ENCODE data around the gene IL16.
A peak's percentile ranks its signal among the peaks of the same experiment; 100 is the strongest.

The IL16 gene

GRCh38 chr15:81152799-81153198 is 43.9 kb upstream of the IL16 start:
- no peak for TF ChIP-seq USF1 (IDR thresholded peaks at IDR 0.05)
- TF ChIP-seq RAD21 (IDR thresholded peaks at IDR 0.05; ENCODE audit: low read depth), result no peak
- TF ChIP-seq FOXM1 (IDR thresholded peaks at IDR 0.05; ENCODE audit: borderline replicate concordance, low read depth), result no peak
- TF ChIP-seq REST (IDR thresholded peaks at IDR 0.05; ENCODE audit: low read depth), result no peak
- TF ChIP-seq EP300 (IDR thresholded peaks at IDR 0.05; ENCODE audit: borderline replicate concordance), result no peak
- no peak for TF ChIP-seq CREB1 (IDR thresholded peaks at IDR 0.05; ENCODE audit: low read depth)
- TF ChIP-seq ZBTB7A (IDR thresholded peaks at IDR 0.05; ENCODE audit: low read depth), result no peak
- no peak for TF ChIP-seq TEAD4 (IDR thresholded peaks at IDR 0.05)
- no peak for TF ChIP-seq EGR1 (IDR thresholded peaks at IDR 0.05)
- no peak for TF ChIP-seq NFIC (IDR thresholded peaks at IDR 0.05)
- no peak for TF ChIP-seq YY1 (IDR thresholded peaks at IDR 0.05; ENCODE audit: low read depth)
- TF ChIP-seq TCF12 (IDR thresholded peaks at IDR 0.05; ENCODE audit: low read depth), result no peak
- TF ChIP-seq MAX (IDR thresholded peaks at IDR 0.05), result no peak
- TF ChIP-seq CEBPB (IDR thresholded peaks at IDR 0.05), result no peak
- TF ChIP-seq TAF1 (IDR thresholded peaks at IDR 0.05; ENCODE audit: low read depth), result no peak

- TF ChIP-seq CEBPB (IDR thresholded peaks at IDR 0.05) (peak; percentile 59), USF1 (IDR thresholded peaks at IDR 0.05) (no peak), YY1 (IDR thresholded peaks at IDR 0.05; ENCODE audit: low read depth) (no peak), RAD21 (IDR thresholded peaks at IDR 0.05; ENCODE audit: low read depth) (peak; percentile 49), MAX (IDR thresholded peaks at IDR 0.05) (no peak)
Measured at GRCh38 chr15:81155375-81156218, 41.1 kb upstream of the IL16 start.

DNA sequence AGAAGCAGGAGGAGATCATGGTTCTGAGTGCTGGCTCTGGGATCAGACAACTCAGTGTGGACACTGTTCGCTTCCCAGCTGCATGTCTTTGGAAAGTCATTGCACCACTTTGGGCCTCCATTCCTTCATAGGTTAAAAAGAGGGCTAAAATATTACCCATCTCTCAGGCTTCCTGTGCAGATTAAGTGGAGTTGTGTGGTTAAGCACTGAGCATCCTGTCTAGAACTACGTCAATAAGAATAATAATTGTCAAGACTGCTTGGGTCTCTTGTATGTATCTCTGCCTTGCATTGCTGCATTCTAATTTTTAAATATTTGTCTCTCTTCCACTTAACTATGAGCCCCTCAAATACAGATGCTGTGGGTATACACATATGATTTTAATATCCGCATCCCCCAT is 40.4 kb upstream of the IL16 start:
- TF ChIP-seq TCF12 (IDR thresholded peaks at IDR 0.05; ENCODE audit: low read depth) (no peak), NFIC (IDR thresholded peaks at IDR 0.05) (no peak), TAF1 (IDR thresholded peaks at IDR 0.05; ENCODE audit: low read depth) (no peak), YY1 (IDR thresholded peaks at IDR 0.05; ENCODE audit: low read depth) (no peak), FOXM1 (IDR thresholded peaks at IDR 0.05; ENCODE audit: borderline replicate concordance, low read depth) (no peak), TEAD4 (IDR thresholded peaks at IDR 0.05) (no peak), ZBTB7A (IDR thresholded peaks at IDR 0.05; ENCODE audit: low read depth) (no peak), RAD21 (IDR thresholded peaks at IDR 0.05; ENCODE audit: low read depth) (no peak), EGR1 (IDR thresholded peaks at IDR 0.05) (no peak), REST (IDR thresholded peaks at IDR 0.05; ENCODE audit: low read depth) (no peak), EP300 (IDR thresholded peaks at IDR 0.05; ENCODE audit: borderline replicate concordance) (no peak)

DNA sequence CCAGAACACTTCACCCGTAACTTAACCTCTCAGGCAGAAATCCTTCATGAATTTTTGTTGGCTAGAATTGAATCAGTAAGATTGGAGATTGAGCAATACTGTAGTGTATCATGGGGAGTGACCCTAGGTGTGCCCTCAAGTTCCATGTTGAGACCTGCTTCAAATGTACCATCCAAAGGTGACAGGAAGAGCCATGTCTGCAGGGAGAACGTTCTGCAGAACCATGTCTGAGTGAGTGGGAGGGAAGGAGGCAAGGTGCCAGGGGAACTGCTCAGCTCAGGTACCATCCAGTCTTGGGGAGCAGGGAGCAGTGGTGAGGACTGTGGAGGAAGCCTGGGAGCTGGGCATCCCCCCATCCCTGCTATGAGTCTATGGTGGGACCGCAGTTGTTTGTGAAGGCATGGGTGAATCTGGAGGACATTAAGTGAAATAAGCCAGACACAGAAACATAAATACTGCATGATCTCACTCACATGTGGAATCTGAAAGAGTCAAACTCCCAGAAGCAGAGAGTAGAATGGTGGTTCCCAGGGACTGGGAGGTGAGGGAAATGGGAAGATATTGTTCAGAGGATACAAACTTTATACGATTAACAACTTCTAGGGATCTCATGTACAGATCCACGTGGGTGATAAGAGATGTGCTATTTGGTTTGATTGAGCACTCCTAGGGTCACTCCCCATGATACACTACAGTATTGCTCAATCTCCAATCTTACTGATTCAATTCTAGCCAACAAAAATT is 39.3 kb upstream of the IL16 start:
- TF ChIP-seq USF1 (IDR thresholded peaks at IDR 0.05), result no peak
- TF ChIP-seq REST (IDR thresholded peaks at IDR 0.05; ENCODE audit: low read depth), result no peak
- TF ChIP-seq YY1 (IDR thresholded peaks at IDR 0.05; ENCODE audit: low read depth), result no peak
- TF ChIP-seq EGR1 (IDR thresholded peaks at IDR 0.05), result no peak
- TF ChIP-seq EP300 (IDR thresholded peaks at IDR 0.05; ENCODE audit: borderline replicate concordance), result no peak
- TF ChIP-seq ZBTB7A (IDR thresholded peaks at IDR 0.05; ENCODE audit: low read depth), result no peak
- TF ChIP-seq MAX (IDR thresholded peaks at IDR 0.05), result no peak
- no peak for TF ChIP-seq CEBPB (IDR thresholded peaks at IDR 0.05)
- TF ChIP-seq TCF12 (IDR thresholded peaks at IDR 0.05; ENCODE audit: low read depth), result no peak
- no peak for TF ChIP-seq TEAD4 (IDR thresholded peaks at IDR 0.05)
- no peak for TF ChIP-seq TAF1 (IDR thresholded peaks at IDR 0.05; ENCODE audit: low read depth)
- no peak for TF ChIP-seq RAD21 (IDR thresholded peaks at IDR 0.05; ENCODE audit: low read depth)
- TF ChIP-seq CREB1 (IDR thresholded peaks at IDR 0.05; ENCODE audit: low read depth), result no peak
- TF ChIP-seq NFIC (IDR thresholded peaks at IDR 0.05), result no peak
